Activated naive CD8-positive, alpha-beta T cell treated with anti-CD3 and anti-CD28 coated beads for 36 hours (primary cell): ENCODE results near the gene HCN3. TPM values are rescaled to one million over a fixed set of nuclear protein-coding genes. Genes with fewer than 3 reads are reported as not detected.
"Not testable (repeated sequence)": the region's sequence is repeated elsewhere in the genome, so short reads cannot be mapped to it uniquely, and the experiment has no call there.

Experiments
- DNase-seq: peaks from one replicate; pipeline ENCODE4 v3.0.0; 2021
- H3K27ac Mint-ChIP-seq: one replicate; pipeline ENCODE4 v1.8.0; 2022; ENCODE audit warnings: mild to moderate bottlenecking, moderate library complexity, mixed read lengths
- H3K27me3 Mint-ChIP-seq: one replicate; pipeline ENCODE4 v1.8.0; 2022; ENCODE audit warnings: mild to moderate bottlenecking, mixed read lengths
- H3K36me3 Mint-ChIP-seq: one replicate; pipeline ENCODE4 v1.8.0; 2021; ENCODE audit warnings: mild to moderate bottlenecking, mixed read lengths
- H3K4me1 Mint-ChIP-seq: one replicate; pipeline ENCODE4 v1.8.0; 2021; ENCODE audit warnings: mixed read lengths
- H3K4me3 Mint-ChIP-seq: one replicate; pipeline ENCODE4 v1.8.0; 2022; ENCODE audit warnings: mild to moderate bottlenecking, moderate library complexity, mixed read lengths
- H3K9me3 Mint-ChIP-seq: one replicate; pipeline ENCODE4 v1.8.0; 2022; ENCODE audit warnings: mixed read lengths
- total RNA-seq, 2 experiments: library from RNA; stranded (reverse); gene quantifications; one replicate each; pipeline ENCODE4 v1.2.3, GENCODE V29; 2021

HCN3 gene
- total RNA-seq, 2 experiments from 2014 or later, result 1.5 to 1.6 TPM

DNA sequence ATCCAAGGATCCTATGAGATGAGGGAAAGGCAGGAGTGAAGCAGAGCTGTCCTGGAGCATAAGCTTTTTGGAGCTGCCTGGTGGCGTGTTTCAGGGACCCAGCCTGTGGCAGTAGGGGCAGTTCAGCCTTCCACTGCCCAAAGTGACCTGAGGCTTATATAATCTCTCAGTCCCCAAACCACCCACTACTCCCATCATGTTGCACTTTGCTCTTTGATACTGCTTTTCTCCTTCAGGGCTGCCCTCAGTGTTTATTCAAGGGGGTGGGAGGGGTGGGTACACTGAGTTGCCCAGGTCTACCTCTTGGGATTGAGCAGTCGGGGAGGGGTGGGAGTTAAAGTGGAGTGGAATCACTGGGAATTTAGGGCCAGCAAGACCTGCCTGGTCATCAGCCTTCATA lies 9.3 kb downstream of the HCN3 start:
- Mint-ChIP-seq H3K4me1 (no peaks in the 10 kb centered on the region), H3K9me3 (no peaks in the 10 kb centered on the region), H3K27me3 (peaks cover 3% of the 10 kb centered on the region), H3K27ac (no peak overlapping the region), H3K36me3 (no peaks in the 10 kb centered on the region), H3K4me3 (no peak overlapping the region)
- no peak for DNase-seq

- Mint-ChIP-seq H3K9me3 (no peaks in the 10 kb centered on the region), H3K36me3 (no peaks in the 10 kb centered on the region), H3K4me1 (no peaks in the 10 kb centered on the region), H3K4me3 (no peak overlapping the region), H3K27me3 (peaks cover 6% of the 10 kb centered on the region), H3K27ac (no peak overlapping the region)
- DNase-seq, result no peak
Observed at GRCh38 chr1:155287987-155288543, 10.8 kb downstream of the HCN3 start.

- H3K36me3 Mint-ChIP-seq, H3K27ac Mint-ChIP-seq, DNase-seq, H3K4me3 Mint-ChIP-seq, H3K4me1 Mint-ChIP-seq, H3K9me3 Mint-ChIP-seq: not testable (repeated sequence)
- H3K27me3 Mint-ChIP-seq, result peaks cover 29% of the 10 kb centered on the region
Observed at GRCh38 chr1:155291006-155291405, 13.7 kb downstream of the HCN3 start.

- no peak overlapping the region for H3K27ac Mint-ChIP-seq
Observed at GRCh38 chr1:155293086-155293749, 16.0 kb downstream of the HCN3 start.

GRCh38 chr1:155294520-155295182 lies 17.4 kb downstream of the HCN3 start:
- Mint-ChIP-seq H3K9me3 (no peaks in the 10 kb centered on the region), H3K4me3 (no peak overlapping the region), H3K27ac (no peak overlapping the region), H3K27me3 (peaks cover 52% of the 10 kb centered on the region), H3K36me3 (no peaks in the 10 kb centered on the region), H3K4me1 (peaks cover 6% of the 10 kb centered on the region)
- no peak for DNase-seq

More at GRCh38 chr1:155293086-155293749, 16.0 kb downstream of the HCN3 start:
- Mint-ChIP-seq H3K4me3 (no peak overlapping the region), H3K27me3 (peaks cover 49% of the 10 kb centered on the region), H3K9me3 (no peaks in the 10 kb centered on the region), H3K4me1 (peaks cover 6% of the 10 kb centered on the region), H3K36me3 (no peaks in the 10 kb centered on the region)
- DNase-seq, result no peak

DNA sequence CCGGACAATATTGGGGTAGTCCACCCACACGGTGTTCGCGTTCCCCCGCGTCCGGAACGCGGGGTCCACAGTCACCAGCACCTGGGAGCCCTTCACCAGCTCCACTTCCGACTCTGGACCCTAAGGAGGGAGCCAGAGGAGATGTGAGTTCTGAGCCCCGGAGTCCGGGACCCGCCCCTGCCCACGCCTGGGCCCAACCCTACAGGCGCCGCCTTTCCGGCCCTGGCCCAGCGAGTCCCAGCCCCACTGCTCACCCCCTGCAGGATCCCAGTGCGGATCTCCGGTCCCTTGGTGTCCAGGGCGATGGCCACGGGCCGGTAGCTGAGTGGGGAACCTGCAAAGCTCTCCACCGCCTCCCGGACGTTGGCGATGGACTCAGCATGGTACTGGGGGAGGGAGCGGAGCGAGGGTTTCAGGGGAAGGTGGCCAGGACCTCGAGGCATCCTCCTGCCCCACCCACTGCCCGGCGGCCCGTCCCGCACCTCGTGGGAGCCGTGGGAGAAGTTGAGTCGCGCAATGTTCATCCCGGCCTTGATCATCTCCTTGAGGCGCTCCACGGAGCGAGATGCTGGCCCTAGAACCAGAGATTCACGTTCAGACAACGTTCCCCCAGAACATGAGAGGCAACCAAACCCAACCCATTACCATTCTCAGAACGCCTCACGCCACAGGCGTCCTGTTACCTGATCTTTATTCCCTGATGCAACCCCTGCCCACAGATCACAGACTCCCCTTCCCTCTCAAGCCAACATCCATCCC lies 18.1 kb downstream of the HCN3 start:
- Mint-ChIP-seq H3K4me3 (no peak overlapping the region), H3K36me3 (no peaks in the 10 kb centered on the region), H3K4me1 (peaks cover 6% of the 10 kb centered on the region), H3K9me3 (no peaks in the 10 kb centered on the region), H3K27ac (no peak overlapping the region), H3K27me3 (peaks cover 52% of the 10 kb centered on the region)
- DNase-seq, result no peak

DNA sequence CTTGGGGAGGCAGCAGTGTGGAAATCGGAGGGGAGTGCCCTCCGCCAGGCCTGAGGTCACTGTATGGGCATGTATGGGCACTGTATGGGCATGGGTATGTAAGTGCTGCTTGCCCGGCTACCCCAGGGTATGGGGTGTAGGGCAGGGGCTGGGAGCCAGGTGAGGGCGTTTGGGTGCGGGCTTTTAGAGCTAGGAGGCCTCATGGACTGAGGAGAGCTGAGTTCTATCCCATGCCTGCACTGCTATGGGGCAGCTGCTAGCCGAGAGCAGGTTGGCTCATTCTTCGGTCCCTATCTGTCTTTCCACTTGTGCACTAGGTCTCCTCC lies 18.6 kb downstream of the HCN3 start:
- Mint-ChIP-seq H3K4me1 (peaks cover 6% of the 10 kb centered on the region), H3K9me3 (no peaks in the 10 kb centered on the region)

DNA sequence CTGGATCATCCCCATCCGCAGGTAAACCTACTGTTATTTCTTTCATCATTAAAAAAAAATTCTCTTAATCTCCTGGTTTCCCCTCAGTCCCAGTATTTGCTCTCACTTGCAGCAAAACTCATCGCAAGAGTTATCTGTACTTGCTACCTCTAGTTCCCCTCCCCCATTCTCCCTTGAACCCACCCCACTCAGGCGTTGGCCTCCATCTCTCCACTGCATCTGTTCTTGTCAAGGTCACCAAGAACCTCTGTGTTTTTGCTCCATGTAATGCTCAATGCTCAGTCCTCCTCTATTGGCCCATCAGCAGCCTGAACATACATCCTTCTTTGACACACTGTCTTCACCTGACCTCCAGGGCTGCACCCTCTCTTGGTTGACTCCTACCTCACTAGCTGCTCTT lies 19.4 kb downstream of the HCN3 start:
- Mint-ChIP-seq H3K27ac (no peak overlapping the region), H3K36me3 (no peaks in the 10 kb centered on the region), H3K4me3 (no peak overlapping the region), H3K27me3 (peaks cover 48% of the 10 kb centered on the region), H3K4me1 (peaks cover 6% of the 10 kb centered on the region), H3K9me3 (no peaks in the 10 kb centered on the region)
- no peak for DNase-seq

More for the DNA sequence above, 18.6 kb downstream of the HCN3 start:
- no peak overlapping the region for H3K4me3 Mint-ChIP-seq
- no peak overlapping the region for H3K27ac Mint-ChIP-seq
- no peaks in the 10 kb centered on the region for H3K36me3 Mint-ChIP-seq
- no peak for DNase-seq
- H3K27me3 Mint-ChIP-seq, result peaks cover 52% of the 10 kb centered on the region

GRCh38 chr1:155297384-155297783 lies 20.1 kb downstream of the HCN3 start:
- no peaks in the 10 kb centered on the region for H3K9me3 Mint-ChIP-seq
- no peak for DNase-seq
- H3K4me1 Mint-ChIP-seq, result peaks cover 6% of the 10 kb centered on the region
- no peak overlapping the region for H3K27ac Mint-ChIP-seq
- H3K36me3 Mint-ChIP-seq, result no peaks in the 10 kb centered on the region
- H3K4me3 Mint-ChIP-seq, result no peak overlapping the region
- peaks cover 45% of the 10 kb centered on the region for H3K27me3 Mint-ChIP-seq

DNA sequence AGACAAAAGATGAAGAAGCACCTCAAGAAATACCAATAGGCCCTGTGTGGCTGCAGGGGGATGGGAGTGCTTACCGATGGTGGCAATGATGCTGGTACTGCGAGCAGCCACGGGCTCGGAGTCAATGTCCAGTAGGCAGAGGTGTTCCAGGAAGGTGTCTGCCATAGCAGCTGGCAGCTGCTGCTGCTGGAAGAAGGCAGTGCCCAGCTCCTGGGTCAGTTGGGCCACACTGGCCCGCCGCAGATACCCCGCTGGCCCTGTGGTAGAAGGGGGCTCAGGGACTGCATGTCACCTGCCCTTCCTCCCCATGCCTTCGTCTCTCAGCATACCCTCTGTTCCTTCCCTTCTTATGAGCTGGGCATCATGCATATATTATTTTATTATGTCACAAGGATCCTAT lies 22.8 kb downstream of the HCN3 start:
- Mint-ChIP-seq H3K36me3 (no peaks in the 10 kb centered on the region), H3K4me1 (peaks cover 2% of the 10 kb centered on the region), H3K4me3 (no peak overlapping the region), H3K27me3 (peaks cover 35% of the 10 kb centered on the region), H3K9me3 (no peaks in the 10 kb centered on the region), H3K27ac (no peak overlapping the region)
- DNase-seq, result no peak

- no peak for DNase-seq
- H3K36me3 Mint-ChIP-seq, result no peaks in the 10 kb centered on the region
- peaks cover 29% of the 10 kb centered on the region for H3K27me3 Mint-ChIP-seq
- H3K4me3 Mint-ChIP-seq, result no peak overlapping the region
- no peak overlapping the region for H3K27ac Mint-ChIP-seq
- no peaks in the 10 kb centered on the region for H3K4me1 Mint-ChIP-seq
- H3K9me3 Mint-ChIP-seq, result no peaks in the 10 kb centered on the region
Observed at GRCh38 chr1:155300553-155301329, 23.5 kb downstream of the HCN3 start.

- DNase-seq, result no peak
- Mint-ChIP-seq H3K4me1 (no peaks in the 10 kb centered on the region), H3K36me3 (no peaks in the 10 kb centered on the region), H3K9me3 (no peaks in the 10 kb centered on the region), H3K27ac (no peak within 1 kb of the TSS), H3K27me3 (peaks cover 22% of the 10 kb centered on the region), H3K4me3 (no peak within 1 kb of the TSS)
Observed at GRCh38 chr1:155301342-155301841, 24.1 kb downstream of the HCN3 start, which contains the start of gene PKLR. TSS of gene PKLR (minus strand) at chr1:155301438. CDS start at chr1:155301395, 43 bp downstream.

- H3K9me3 Mint-ChIP-seq, result no peaks in the 10 kb centered on the region
- H3K4me1 Mint-ChIP-seq, result peaks cover 8% of the 10 kb centered on the region
- peaks cover 4% of the 10 kb centered on the region for H3K27me3 Mint-ChIP-seq
- no peak overlapping the region for H3K4me3 Mint-ChIP-seq
- no peak overlapping the region for H3K27ac Mint-ChIP-seq
- no peak for DNase-seq
- peaks cover 6% of the 10 kb centered on the region for H3K36me3 Mint-ChIP-seq
Observed at GRCh38 chr1:155304558-155305063, 27.3 kb downstream of the HCN3 start.

- H3K36me3 Mint-ChIP-seq, result peaks cover 20% of the 10 kb centered on the region
- H3K4me3 Mint-ChIP-seq, result no peak overlapping the region
- peaks cover 18% of the 10 kb centered on the region for H3K4me1 Mint-ChIP-seq
- H3K9me3 Mint-ChIP-seq, result no peaks in the 10 kb centered on the region
- DNase-seq, result no peak
- H3K27me3 Mint-ChIP-seq, result peaks cover 4% of the 10 kb centered on the region
- no peak overlapping the region for H3K27ac Mint-ChIP-seq
Observed at GRCh38 chr1:155305881-155306391, 28.7 kb downstream of the HCN3 start.
